Suprapubic skin (tissue), 4 donors: ENCODE measurements around the gene GPLD1. TPM values are rescaled to one million over a fixed set of nuclear protein-coding genes. Genes with fewer than 3 reads are reported as not detected.

Source experiments
- DNase-seq, 2 donors: peaks; one replicate each; pipeline ENCODE4 v3.0.0-alpha.2; 2019; ENCODE audit warnings: low spot score in 2 of 2
- H3K27ac ChIP-seq: fragments of 200-600 bp; sonication (generic); one replicate; pipeline ENCODE4 v1.5.1; 2019
- H3K27me3 ChIP-seq: fragments of 200-600 bp; sonication (generic); one replicate; pipeline ENCODE4 v1.5.1; 2019
- H3K36me3 ChIP-seq: fragments of 200-600 bp; sonication (generic); one replicate; pipeline ENCODE4 v1.5.1; 2019
- H3K4me1 ChIP-seq: fragments of 200-600 bp; sonication (generic); one replicate; pipeline ENCODE4 v1.5.1; 2019
- H3K4me3 ChIP-seq: fragments of 200-600 bp; sonication (generic); one replicate; pipeline ENCODE4 v1.5.1; 2019; ENCODE audit warnings: mild to moderate bottlenecking
- H3K9me3 ChIP-seq: fragments of 200-600 bp; sonication (generic); one replicate; pipeline ENCODE4 v1.5.1; 2019
- CTCF ChIP-seq, 2 donors: fragments of 200-600 bp in 1 of 2; fragments of 450-650 bp in 1 of 2; sonication (generic) in 1 of 2; IDR thresholded peaks; one replicate each; pipeline ENCODE4 v1.5.1; 2016 to 2019; ENCODE audit warnings: antibody characterized with exemption in 2 of 2, mild to moderate bottlenecking in 1 of 2, moderate library complexity in 1 of 2
- EP300 ChIP-seq: sonication (generic); formaldehyde crosslinking; IDR thresholded peaks from one replicate; pipeline ENCODE4 v1.6.1; 2017; ENCODE audit warnings: antibody characterized with exemption
- POLR2A ChIP-seq, 2 donors: fragments of 450-650 bp; IDR thresholded peaks; one replicate each; pipeline ENCODE4 v1.6.1; 2017; ENCODE audit warnings: antibody characterized with exemption in 2 of 2, mild to moderate bottlenecking in 2 of 2, moderate library complexity in 2 of 2
- POLR2AphosphoS5 ChIP-seq, 3 donors: sonication (generic); formaldehyde crosslinking; IDR thresholded peaks; one replicate each; pipeline ENCODE4 v1.6.1; 2017; ENCODE audit warnings: antibody characterized with exemption in 3 of 3
- WGBS: methylation state at CpG from one replicate; pipeline ENCODE4 v1.1.5; 2018; 5-methylcytosine and 5-hydroxymethylcytosine counted together
- total RNA-seq, 4 donors: library from RNA; depleted of rRNA; stranded (reverse); fragments of >200 nt; gene quantifications; one replicate each; pipeline ENCODE4 v1.1.0, GENCODE V29; 2016

Gene GPLD1
- total RNA-seq, 4 donors from 2014 or later: 28.9 to 55.3 (median 38.1) TPM

- WGBS: 92% methylated on average over 11 of the region's 11 CpGs
- H3K9me3 ChIP-seq: no peaks in the 10 kb centered on the region
- H3K27me3 ChIP-seq: no peaks in the 10 kb centered on the region
- no peaks in the 10 kb centered on the region for H3K36me3 ChIP-seq
- TF ChIP-seq CTCF (IDR thresholded peaks at IDR 0.05) (no peak), POLR2AphosphoS5 (IDR thresholded peaks at IDR 0.05) (no peak), EP300 (no peak), POLR2A (IDR thresholded peaks at IDR 0.05) (no peak)
- no peak overlapping the region for H3K27ac ChIP-seq
- peaks cover 17% of the 10 kb centered on the region for H3K4me1 ChIP-seq
- DNase-seq: no peak
- no peak overlapping the region for H3K4me3 ChIP-seq
Observed at GRCh38 chr6:24497254-24497970, 8.0 kb upstream of the GPLD1 start.

- Histone ChIP-seq H3K4me3 (peak within 1 kb of the TSS; percentile 82), H3K4me1 (peaks cover 17% of the 10 kb centered on the region), H3K27me3 (no peaks in the 10 kb centered on the region), H3K36me3 (no peaks in the 10 kb centered on the region), H3K9me3 (no peaks in the 10 kb centered on the region), H3K27ac (peak within 1 kb of the TSS; percentile 80)
- WGBS: under 1% methylated on average over 58 of the region's 93 CpGs
- DNase-seq: peak; percentile 73 to 85
- TF ChIP-seq POLR2A (IDR thresholded peaks at IDR 0.05): no peak
- no peak for TF ChIP-seq CTCF (IDR thresholded peaks at IDR 0.05)
- TF ChIP-seq POLR2AphosphoS5 (IDR thresholded peaks at IDR 0.05): no peak
- TF ChIP-seq EP300: no peak
Observed at GRCh38 chr6:24494821-24495795, 5.7 kb upstream of the GPLD1 start, which contains the start of gene ALDH5A1. Gene ALDH5A1, plus strand, starts transcription at chr6:24494969. Its CDS starts 28 bp downstream, at chr6:24494997.

- Histone ChIP-seq H3K4me3 (peak overlapping the region; percentile 82), H3K27me3 (no peaks in the 10 kb centered on the region), H3K4me1 (peaks cover 17% of the 10 kb centered on the region), H3K36me3 (no peaks in the 10 kb centered on the region), H3K9me3 (no peaks in the 10 kb centered on the region), H3K27ac (peak overlapping the region; percentile 80)
- DNase-seq: no peak
- TF ChIP-seq POLR2AphosphoS5 (IDR thresholded peaks at IDR 0.05): no peak
- no peak for TF ChIP-seq POLR2A (IDR thresholded peaks at IDR 0.05)
- TF ChIP-seq CTCF (IDR thresholded peaks at IDR 0.05): no peak
- no peak for TF ChIP-seq EP300
- WGBS: 18% methylated on average over 30 of the region's 36 CpGs
Observed at GRCh38 chr6:24493945-24494820, 4.8 kb upstream of the GPLD1 start.

- TF ChIP-seq POLR2AphosphoS5 (IDR thresholded peaks at IDR 0.05): no peak
- TF ChIP-seq POLR2A (IDR thresholded peaks at IDR 0.05): no peak
- TF ChIP-seq EP300: no peak
- TF ChIP-seq CTCF (IDR thresholded peaks at IDR 0.05): no peak
- Histone ChIP-seq H3K9me3 (no peaks in the 10 kb centered on the region), H3K4me3 (no peak overlapping the region), H3K4me1 (peaks cover 17% of the 10 kb centered on the region), H3K27ac (no peak overlapping the region), H3K36me3 (no peaks in the 10 kb centered on the region), H3K27me3 (no peaks in the 10 kb centered on the region)
- 92% methylated on average over 3 of the region's 3 CpGs for WGBS
- no peak for DNase-seq
Observed at GRCh38 chr6:24492475-24492874, 3.1 kb upstream of the GPLD1 start.
